Measurements from ENCODE around the gene PI4KA. TPM values are rescaled to one million over a fixed set of nuclear protein-coding genes. Genes with fewer than 3 reads are reported as not detected.

Gene PI4KA
- total and polyA plus RNA-seq, 9 donors, result 21.1 to 48.1 (median 35.5) TPM

DNA sequence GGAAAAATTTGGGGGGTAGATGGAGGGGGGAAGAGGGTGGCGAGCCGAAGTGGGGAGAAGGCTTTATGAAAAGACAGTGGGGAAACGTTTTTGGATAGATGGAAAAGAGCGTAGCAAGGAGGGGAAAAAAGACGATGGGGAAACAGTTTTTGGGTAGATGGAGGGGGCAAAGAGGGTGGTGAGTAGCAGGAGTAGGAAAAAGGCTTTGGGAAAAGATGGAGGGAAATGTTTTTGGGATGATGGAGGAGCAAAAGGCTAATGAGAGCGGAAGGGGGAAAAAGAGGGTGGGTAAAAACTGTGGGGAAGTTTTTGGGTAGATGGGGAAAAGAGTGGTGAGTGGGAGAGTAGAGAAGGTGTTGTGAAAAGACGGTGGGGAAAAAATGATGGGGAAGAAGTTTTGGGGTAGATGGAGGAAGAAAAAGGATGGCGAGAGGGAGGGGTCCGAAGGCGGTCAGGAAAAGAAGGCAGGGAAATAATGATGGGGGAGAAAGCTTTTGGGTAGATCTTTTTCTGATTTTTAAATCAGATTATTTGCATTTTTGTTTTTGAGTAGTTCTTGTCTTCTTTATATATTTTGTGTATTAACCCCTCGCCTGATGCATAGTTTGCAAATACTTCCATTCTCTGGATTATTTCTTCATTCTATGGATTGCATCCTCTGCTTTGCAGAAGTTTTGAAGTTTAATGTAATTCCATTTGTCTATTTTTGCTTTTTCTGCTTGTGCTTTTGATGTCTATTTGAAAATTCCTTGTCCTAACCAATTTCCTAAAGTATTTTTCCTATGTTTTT is 200.0 kb downstream of the PI4KA start:
- Histone ChIP-seq H3K36me3 (ENCODE audit: control insufficient read depth, insufficient read depth, low read length) (no peaks in the 10 kb centered on the region), H3K4me3 (ENCODE audit: low read length) (no peak overlapping the region), H3K4me1 (ENCODE audit: control insufficient read depth, insufficient read depth, low read length) (no peaks in the 10 kb centered on the region), H3K9me3 (replicated peaks; ENCODE audit: control insufficient read depth, low read depth, low read length) (no peaks in the 10 kb centered on the region), H3K27me3 (ENCODE audit: control insufficient read depth, insufficient read depth, low read length) (peaks cover 4% of the 10 kb centered on the region), H3K27ac (ENCODE audit: low read length) (no peak overlapping the region)
- WGBS (ENCODE audit: insufficient coverage), result 81% methylated on average over 10 of the region's 11 CpGs
- DNase-seq, result no peak

DNA sequence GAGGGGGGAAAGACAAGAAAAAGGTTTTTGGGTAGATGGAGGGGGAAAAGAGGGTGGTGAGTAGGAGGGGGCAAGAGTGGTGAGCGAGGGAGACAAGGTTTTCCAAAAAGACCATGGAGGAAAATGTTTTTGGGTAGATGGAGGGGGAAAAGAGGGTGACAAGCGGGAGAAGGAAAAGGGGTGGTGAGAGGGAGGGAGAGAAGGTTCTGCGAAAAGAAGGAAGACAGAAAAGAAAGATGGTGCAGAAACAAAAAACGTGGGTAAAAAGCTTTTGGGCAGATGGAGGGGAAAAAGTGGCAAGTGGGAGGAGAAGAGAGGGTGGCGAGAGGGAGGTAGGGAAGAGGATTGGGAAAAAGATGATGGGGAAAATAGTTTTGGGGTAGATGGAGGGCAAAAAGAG is 200.6 kb downstream of the PI4KA start:
- 75% methylated on average over 5 of the region's 5 CpGs for WGBS (ENCODE audit: insufficient coverage)
- DNase-seq, result no peak
- H3K4me1 ChIP-seq (ENCODE audit: control insufficient read depth, insufficient read depth, low read length), result no peaks in the 10 kb centered on the region
- H3K27me3 ChIP-seq (ENCODE audit: control insufficient read depth, insufficient read depth, low read length), result peaks cover 4% of the 10 kb centered on the region
- no peaks in the 10 kb centered on the region for H3K36me3 ChIP-seq (ENCODE audit: control insufficient read depth, insufficient read depth, low read length)
- H3K4me3 ChIP-seq (ENCODE audit: low read length), result no peak overlapping the region
- H3K9me3 ChIP-seq (replicated peaks; ENCODE audit: control insufficient read depth, low read depth, low read length), result no peaks in the 10 kb centered on the region
- H3K27ac ChIP-seq (ENCODE audit: low read length), result no peak overlapping the region

Other genes with a start within 250 kb of the PI4KA start
- 0.09 TPM for gene SERPIND1, start 84.7 kb downstream of the PI4KA start, total RNA-seq
- 1 to 10 TPM in 1 of 8 donors, under 1 TPM in 4, not detected in 3; 0.05 to 1.5 (median 0.13) TPM for gene SERPIND1, start 84.7 kb downstream of the PI4KA start, polyA plus RNA-seq (ENCODE audit: insufficient read depth in 1 of 8, insufficient read length in 8 of 8, low replicate concordance in 1 of 8)
- gene SNAP29, start 196 bp upstream of the PI4KA start, total RNA-seq, result 10.9 TPM
- gene SNAP29, start 196 bp upstream of the PI4KA start, polyA plus RNA-seq (ENCODE audit: insufficient read depth in 1 of 8, insufficient read length in 8 of 8, low replicate concordance in 1 of 8), result 10 to 100 TPM; 19.5 to 26.6 (median 23.0) TPM
- gene CRKL, start 58.6 kb upstream of the PI4KA start, total RNA-seq, result 36.4 TPM
- gene CRKL, start 58.6 kb upstream of the PI4KA start, polyA plus RNA-seq (ENCODE audit: insufficient read depth in 1 of 8, insufficient read length in 8 of 8, low replicate concordance in 1 of 8), result 10 to 100 TPM; 39.3 to 56.8 (median 46.9) TPM
- gene AIFM3, start 108.4 kb upstream of the PI4KA start, total RNA-seq, result 0.35 TPM
- under 1 TPM in 7 of 8 donors, not detected in 1; 0.14 to 0.66 (median 0.37) TPM for gene AIFM3, start 108.4 kb upstream of the PI4KA start, polyA plus RNA-seq (ENCODE audit: insufficient read depth in 1 of 8, insufficient read length in 8 of 8, low replicate concordance in 1 of 8)
- gene LZTR1, start 123.5 kb upstream of the PI4KA start, total RNA-seq, result 34.2 TPM
- gene LZTR1, start 123.5 kb upstream of the PI4KA start, polyA plus RNA-seq (ENCODE audit: insufficient read depth in 1 of 8, insufficient read length in 8 of 8, low replicate concordance in 1 of 8), result 10 to 100 TPM; 27.7 to 42.2 (median 36.2) TPM
- gene THAP7, start 143.3 kb upstream of the PI4KA start, total RNA-seq, result 20.9 TPM
- gene THAP7, start 143.3 kb upstream of the PI4KA start, polyA plus RNA-seq (ENCODE audit: insufficient read depth in 1 of 8, insufficient read length in 8 of 8, low replicate concordance in 1 of 8), result 10 to 100 TPM; 18.8 to 22.1 (median 19.9) TPM
- gene P2RX6, start 156.4 kb upstream of the PI4KA start, total RNA-seq, result 19.8 TPM
- 10 to 100 TPM; 15.3 to 29.6 (median 22.8) TPM for gene P2RX6, start 156.4 kb upstream of the PI4KA start, polyA plus RNA-seq (ENCODE audit: insufficient read depth in 1 of 8, insufficient read length in 8 of 8, low replicate concordance in 1 of 8)
- gene SLC7A4, start 173.8 kb upstream of the PI4KA start, total RNA-seq, result 0.13 TPM
- 1 to 10 TPM in 2 of 8 donors, under 1 TPM in 6; 0.49 to 2.5 (median 0.93) TPM for gene SLC7A4, start 173.8 kb upstream of the PI4KA start, polyA plus RNA-seq (ENCODE audit: insufficient read depth in 1 of 8, insufficient read length in 8 of 8, low replicate concordance in 1 of 8)
- gene LRRC74B, start 187.1 kb upstream of the PI4KA start, total RNA-seq, result 0.09 TPM
- under 1 TPM in 5 of 8 donors, not detected in 3; 0.13 to 0.34 (median 0.16) TPM for gene LRRC74B, start 187.1 kb upstream of the PI4KA start, polyA plus RNA-seq (ENCODE audit: insufficient read depth in 1 of 8, insufficient read length in 8 of 8, low replicate concordance in 1 of 8)